Measurements from ENCODE around the gene DOCK8. TPM values are rescaled to one million over a fixed set of nuclear protein-coding genes. Genes with fewer than 3 reads are reported as not detected.

DOCK8 gene
- total and polyA plus RNA-seq, 3 donors from 2014 or later: 46.7 to 63.9 (median 51.4) TPM

DNA sequence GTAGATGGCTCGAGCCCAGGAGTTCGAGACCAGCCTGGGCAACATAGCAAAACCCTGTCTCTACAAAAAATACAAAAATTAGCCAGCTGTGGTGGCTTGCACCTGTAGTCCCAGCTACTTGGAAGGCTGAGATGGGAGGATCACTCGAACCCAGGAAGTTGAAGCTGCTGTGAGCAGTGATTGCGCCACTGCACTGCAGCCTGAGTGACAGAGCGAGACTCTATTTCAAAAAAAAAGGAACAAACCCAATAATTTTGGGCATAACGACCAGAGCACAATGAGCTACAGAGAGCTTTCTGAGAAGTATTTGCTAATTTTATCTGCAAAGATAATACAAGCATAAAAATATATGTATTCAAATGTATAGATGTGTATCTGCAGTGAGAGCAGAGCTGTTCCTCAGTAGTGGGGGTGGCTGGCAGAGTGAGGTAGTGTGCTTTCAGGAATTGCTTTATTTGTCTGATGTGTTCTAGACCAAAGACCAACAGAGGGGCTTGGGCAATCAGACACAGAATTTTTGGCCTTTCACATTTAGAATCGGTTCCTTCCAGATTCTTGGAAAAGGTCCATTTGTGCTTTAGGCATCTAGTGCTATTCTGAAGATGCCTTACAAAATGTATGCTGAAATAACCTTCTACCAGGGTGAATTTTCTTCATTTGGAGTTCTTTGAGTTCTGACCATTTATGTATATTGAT is 5.2 kb downstream of the DOCK8 start:
- no peak for DNase-seq
- Histone ChIP-seq H3K27ac (no peak overlapping the region), H3K27me3 (no peaks in the 10 kb centered on the region), H3K36me3 (ENCODE audit: low read depth, missing control alignments) (no peaks in the 10 kb centered on the region), H3K9me3 (no peaks in the 10 kb centered on the region), H3K4me3 (no peak overlapping the region), H3K4me1 (no peaks in the 10 kb centered on the region)
- TF ChIP-seq CTCF (IDR thresholded peaks at IDR 0.05): no peak
- no peak for TF ChIP-seq POLR2A (IDR thresholded peaks at IDR 0.05)
- WGBS, 2 donors: 81 to 82% methylated on average over 7 of the region's 7 CpGs
- intact Hi-C loops (cut with DNase I; ENCODE audit: low total_unique reads): no loop called here

- Histone ChIP-seq H3K27ac (no peak overlapping the region), H3K4me1 (no peaks in the 10 kb centered on the region)
- 77 to 83% methylated on average over 6 of the region's 6 CpGs for WGBS, 2 donors
Measured at GRCh38 chr9:221989-222776, 7.5 kb downstream of the DOCK8 start.

GRCh38 chr9:223152-223551 is 8.5 kb downstream of the DOCK8 start:
- no peak for DNase-seq
- 78 to 80% methylated on average over 3 of the region's 3 CpGs for WGBS, 2 donors
- intact Hi-C loops (cut with DNase I; ENCODE audit: low total_unique reads): no loop called here
- H3K4me3 ChIP-seq: no peak overlapping the region
- H3K27ac ChIP-seq: no peak overlapping the region
- H3K36me3 ChIP-seq (ENCODE audit: low read depth, missing control alignments): no peaks in the 10 kb centered on the region
- TF ChIP-seq POLR2A (IDR thresholded peaks at IDR 0.05): no peak
- TF ChIP-seq CTCF (IDR thresholded peaks at IDR 0.05): no peak
- H3K9me3 ChIP-seq: no peaks in the 10 kb centered on the region
- no peaks in the 10 kb centered on the region for H3K27me3 ChIP-seq
- no peaks in the 10 kb centered on the region for H3K4me1 ChIP-seq

More at GRCh38 chr9:221989-222776, 7.5 kb downstream of the DOCK8 start:
- H3K9me3 ChIP-seq: no peaks in the 10 kb centered on the region
- no peaks in the 10 kb centered on the region for H3K36me3 ChIP-seq (ENCODE audit: low read depth, missing control alignments)
- DNase-seq: no peak
- H3K27me3 ChIP-seq: no peaks in the 10 kb centered on the region
- no peak overlapping the region for H3K4me3 ChIP-seq
- no peak for TF ChIP-seq POLR2A (IDR thresholded peaks at IDR 0.05)
- TF ChIP-seq CTCF (IDR thresholded peaks at IDR 0.05): no peak
- intact Hi-C loops (cut with DNase I; ENCODE audit: low total_unique reads): no loop called here

- Histone ChIP-seq H3K27ac (no peak overlapping the region), H3K36me3 (ENCODE audit: low read depth, missing control alignments) (no peaks in the 10 kb centered on the region), H3K9me3 (no peaks in the 10 kb centered on the region), H3K4me3 (no peak overlapping the region), H3K4me1 (no peaks in the 10 kb centered on the region), H3K27me3 (no peaks in the 10 kb centered on the region)
- no peak for DNase-seq
- 47 to 62% methylated on average over 5 of the region's 5 CpGs for WGBS, 2 donors
- intact Hi-C loops (cut with DNase I; ENCODE audit: low total_unique reads): no loop called here
- TF ChIP-seq CTCF (IDR thresholded peaks at IDR 0.05): no peak
- no peak for TF ChIP-seq POLR2A (IDR thresholded peaks at IDR 0.05)
Measured at GRCh38 chr9:224026-224425, 9.4 kb downstream of the DOCK8 start.
